A549 (cell line): ENCODE results near the gene CCDC157. TPM values are rescaled to one million over a fixed set of nuclear protein-coding genes. Genes with fewer than 3 reads are reported as not detected.
A peak's percentile ranks its signal among the peaks of the same experiment; 100 is the strongest.

ENCODE experiments used
- ATAC-seq, 2 experiments: fragments of 200-7000 bp in 1 of 2; fragments of >200 bp in 1 of 2; cut with Nextera tagmentation in 1 of 2; cut with Tn5 transposase in 1 of 2; 3 replicates each; pipeline versions ENCODE4 v1.8.0 to v1.9.1; 2018 to 2020; ENCODE audit warnings: mild to moderate bottlenecking in 1 of 2, moderate library complexity in 1 of 2
- CTCF ChIA-PET: fragments of 300-600 bp; sonication (Branson Sonifier 250); formaldehyde crosslinking; extraction: SDS; loops from one replicate; lab custom pipeline; 2021; ENCODE audit warnings: antibody characterized with exemption, inconsistent platforms; lab: Yijun Ruan, JAX
- POLR2A ChIA-PET: fragments of 350-600 bp; formaldehyde crosslinking; extraction: SDS; loops from one replicate; lab custom pipeline; 2021; ENCODE audit warnings: antibody characterized with exemption, inconsistent platforms; lab: Yijun Ruan, JAX
- DNase-seq, 2 experiments: peaks; one replicate each; pipeline versions ENCODE4 v3.0.0 to v3.0.0-alpha.2; 2011 to 2016; ENCODE audit warnings: low read depth in 1 of 2, low spot score in 1 of 2
- FAIRE-seq: peaks from 2 replicates; lab custom pipeline; 2011; peaks lifted over from hg19 to GRCh38; lab: Jason Lieb, UNC
- H3K27ac ChIP-seq, 2 experiments: fragments of >200 bp; sonication (Bioruptor Twin); formaldehyde crosslinking; 3 replicates each; pipeline ENCODE4 v1.5.1; 2016 to 2017
- H3K4me1 ChIP-seq: fragments of >200 bp; sonication (Bioruptor Twin); formaldehyde crosslinking; 3 replicates; pipeline ENCODE4 v1.6.1; 2016
- H3K4me2 ChIP-seq: fragments of >200 bp; sonication (Bioruptor Twin); formaldehyde crosslinking; 3 replicates; pipeline ENCODE4 v1.6.1; 2016
- H3K4me3 ChIP-seq: fragments of >200 bp; sonication (Bioruptor Twin); formaldehyde crosslinking; 3 replicates; pipeline ENCODE4 v1.5.1; 2016
- H3K9me3 ChIP-seq: fragments of >200 bp; sonication (Bioruptor Twin); formaldehyde crosslinking; 3 replicates; pipeline ENCODE4 v1.6.1; 2016
- CBX2 ChIP-seq: fragments of 200-600 bp; sonication (generic); IDR thresholded peaks from 2 replicates; pipeline ENCODE4 v1.6.1; 2016; ENCODE audit warnings: low read depth, mild to moderate bottlenecking, borderline replicate concordance
- CBX8 ChIP-seq: fragments of 200-600 bp; sonication (generic); IDR thresholded peaks from 2 replicates; pipeline ENCODE4 v1.6.1; 2016
- CEBPB ChIP-seq, 2 experiments: fragments of >200 bp in 1 of 2; sonication (Bioruptor Twin) in 1 of 2; formaldehyde crosslinking in 1 of 2; IDR thresholded peaks; 2 replicates each; pipeline ENCODE4 v1.6.1; 2012 to 2016
- EHF ChIP-seq: fragments of 250-450 bp; sonication (Bioruptor Pico); IDR thresholded peaks from 2 replicates; pipeline ENCODE4 v1.5.0; 2020; ENCODE audit warnings: mild to moderate bottlenecking
- EP300 ChIP-seq, 2 experiments: fragments of >200 bp; sonication (Bioruptor Twin); formaldehyde crosslinking; IDR thresholded peaks; 2 replicates in 1 of 2; 3 replicates in 1 of 2; pipeline ENCODE4 v1.6.1; 2016 to 2017
- FOSB ChIP-seq: fragments of 250-450 bp; sonication (Bioruptor Pico); IDR thresholded peaks from 2 replicates; pipeline ENCODE4 v1.5.0; 2020; ENCODE audit warnings: mild to moderate bottlenecking, moderate library complexity
- GATA3 ChIP-seq: IDR thresholded peaks from 2 replicates; pipeline ENCODE4 v1.6.1; 2012; ENCODE audit warnings: borderline replicate concordance
- HDAC2 ChIP-seq: fragments of 200-600 bp; sonication (generic); IDR thresholded peaks from 2 replicates; pipeline ENCODE4 v1.6.1; 2016
- HOXA7 ChIP-seq: fragments of 250-450 bp; sonication (Bioruptor Pico); IDR thresholded peaks from 2 replicates; pipeline ENCODE4 v1.5.0; 2020; ENCODE audit warnings: mild to moderate bottlenecking, moderate library complexity
- HOXB13 ChIP-seq: fragments of 250-450 bp; sonication (Bioruptor Pico); IDR thresholded peaks from 2 replicates; pipeline ENCODE4 v1.5.0; 2020; ENCODE audit warnings: low read depth, mild to moderate bottlenecking, moderate library complexity
- HOXB5 ChIP-seq: fragments of 250-450 bp; sonication (Bioruptor Pico); IDR thresholded peaks from 2 replicates; pipeline ENCODE4 v1.5.0; 2020; ENCODE audit warnings: mild to moderate bottlenecking, moderate library complexity
- JUN ChIP-seq, 2 experiments: fragments of >200 bp; sonication (Bioruptor Twin); formaldehyde crosslinking; IDR thresholded peaks; 2 replicates in 1 of 2; 3 replicates in 1 of 2; pipeline ENCODE4 v1.6.1; 2016 to 2017
- KDM5A ChIP-seq: fragments of 200-600 bp; sonication (generic); IDR thresholded peaks from 2 replicates; pipeline ENCODE4 v1.6.1; 2016; ENCODE audit warnings: antibody characterized with exemption, mild to moderate bottlenecking
- MAFK ChIP-seq: fragments of 450-650 bp; IDR thresholded peaks from 2 replicates; pipeline ENCODE4 v1.6.1; 2014; ENCODE audit not compliant: partially characterized antibody
- NFE2L2 ChIP-seq: fragments of 150-350 bp; conservative IDR thresholded peaks from 2 replicates; pipeline ENCODE4 v1.6.1; 2014; ENCODE audit warnings: low read length
- NR3C1 ChIP-seq: fragments of >200 bp; sonication (Bioruptor Twin); formaldehyde crosslinking; IDR thresholded peaks from 3 replicates; pipeline ENCODE4 v1.6.1; 2017
- POLR2A ChIP-seq: IDR thresholded peaks from 2 replicates; pipeline ENCODE4 v1.6.1; 2012; ENCODE audit warnings: mild to moderate bottlenecking, low read length
- ZFP36 ChIP-seq: fragments of 450-650 bp; IDR thresholded peaks from 2 replicates; pipeline ENCODE4 v1.6.1; 2014; ENCODE audit warnings: borderline replicate concordance; ENCODE audit not compliant: partially characterized antibody
- ZNF302 ChIP-seq: fragments of 250-450 bp; sonication (Bioruptor Pico); IDR thresholded peaks from 2 replicates; pipeline ENCODE4 v1.9.0; 2021; ENCODE audit warnings: inconsistent platforms, mild to moderate bottlenecking, moderate library complexity
- WGBS: methylation state at CpG from one replicate; pipeline ENCODE4 v1.1.6; 2017; ENCODE audit errors: missing lambda C conversion rate; 5-methylcytosine and 5-hydroxymethylcytosine counted together
- polyA plus RNA-seq, 4 experiments: library from polyadenylated mRNA; depleted of rRNA in 3 of 4; stranded (reverse); fragments of >200 nt; fragmentation: RNase III in 1 of 4; extraction: RNeasy Plus Mini Kit Qiagen cat#74134 plus additional on column Dnase treatment in 1 of 4; gene quantifications; 2 replicates in 3 of 4; 3 replicates in 1 of 4; pipeline ENCODE4 v1.2.3, GENCODE V29; 2011 to 2017
- TF ChIP-seq, protein P1 (sequence below): IDR thresholded peaks from 2 replicates; pipeline ENCODE4 v1.6.1; 2012
- TF ChIP-seq, protein P2 (sequence below): fragments of 150-350 bp; IDR thresholded peaks from 2 replicates; pipeline ENCODE4 v1.6.1; 2014; ENCODE audit warnings: low read depth, mild to moderate bottlenecking, low read length
- TF ChIP-seq, protein P3 (sequence below): IDR thresholded peaks from 2 replicates; pipeline ENCODE4 v1.6.1; 2012; ENCODE audit warnings: low read depth, borderline replicate concordance
- TF ChIP-seq, protein P4 (sequence below): fragments of 250-450 bp; sonication (Bioruptor Pico); IDR thresholded peaks from 2 replicates; pipeline ENCODE4 v1.5.0; 2021; ENCODE audit warnings: mild to moderate bottlenecking, moderate library complexity, borderline replicate concordance

Gene CCDC157
- polyA plus RNA-seq, 2 of the 4 experiments (the other 2 are of a cell fraction), result 1.4 to 2.5 TPM

DNA sequence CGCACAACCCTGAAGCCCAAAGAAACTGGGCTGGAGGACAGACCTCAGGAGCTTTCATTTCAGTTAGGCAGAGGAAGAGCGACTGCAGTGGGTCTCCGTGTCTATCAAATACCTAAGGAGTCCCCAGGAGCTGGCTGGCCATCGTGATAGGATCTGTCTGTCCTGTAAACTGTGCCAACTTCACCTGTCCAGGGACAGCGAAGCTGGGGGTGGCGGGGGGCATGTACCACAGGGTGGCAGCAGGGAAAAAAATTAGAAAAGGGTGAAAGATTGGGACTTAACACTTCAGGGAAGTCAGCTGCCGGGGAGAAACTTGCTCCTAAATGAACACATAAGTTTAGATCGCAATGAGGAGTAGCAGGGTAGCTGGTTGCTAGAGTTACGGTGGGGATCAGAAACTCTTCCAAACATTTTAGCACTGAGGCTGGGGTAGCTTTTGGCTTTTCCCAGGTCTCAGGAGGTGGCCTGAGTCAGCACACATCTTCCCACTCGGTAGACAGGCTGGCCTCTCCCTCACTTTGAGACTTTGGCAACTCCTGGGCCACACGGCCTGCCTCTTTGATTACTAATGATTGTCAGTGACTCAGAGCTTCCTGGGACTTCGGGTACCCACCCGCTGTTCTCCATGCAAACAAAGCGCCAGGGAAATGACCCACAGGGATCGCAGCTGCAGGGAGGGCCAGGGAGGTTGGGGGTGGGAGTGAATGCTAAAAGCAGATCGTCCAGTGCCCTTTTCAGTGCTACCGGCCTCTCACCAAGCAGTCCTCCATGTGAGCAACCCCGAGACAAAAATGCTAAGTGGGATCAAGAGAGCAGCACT is 65.9 kb downstream of the CCDC157 start (continued):
- TF ChIP-seq, protein P1, sequence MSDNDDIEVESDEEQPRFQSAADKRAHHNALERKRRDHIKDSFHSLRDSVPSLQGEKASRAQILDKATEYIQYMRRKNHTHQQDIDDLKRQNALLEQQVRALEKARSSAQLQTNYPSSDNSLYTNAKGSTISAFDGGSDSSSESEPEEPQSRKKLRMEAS, result peak; percentile 59
- TF ChIP-seq MAFK, result peak; percentile 80
- TF ChIP-seq CBX8, result no peak
- TF ChIP-seq HOXA7 (CRISPR knock-in tag), result no peak
- 0 out of 4 replicates have a peak, but pooled peaks of 1 of the 2 experiments have one; percentile 3 for TF ChIP-seq CEBPB (IDR thresholded peaks at IDR 0.05)
- TF ChIP-seq, protein P2, sequence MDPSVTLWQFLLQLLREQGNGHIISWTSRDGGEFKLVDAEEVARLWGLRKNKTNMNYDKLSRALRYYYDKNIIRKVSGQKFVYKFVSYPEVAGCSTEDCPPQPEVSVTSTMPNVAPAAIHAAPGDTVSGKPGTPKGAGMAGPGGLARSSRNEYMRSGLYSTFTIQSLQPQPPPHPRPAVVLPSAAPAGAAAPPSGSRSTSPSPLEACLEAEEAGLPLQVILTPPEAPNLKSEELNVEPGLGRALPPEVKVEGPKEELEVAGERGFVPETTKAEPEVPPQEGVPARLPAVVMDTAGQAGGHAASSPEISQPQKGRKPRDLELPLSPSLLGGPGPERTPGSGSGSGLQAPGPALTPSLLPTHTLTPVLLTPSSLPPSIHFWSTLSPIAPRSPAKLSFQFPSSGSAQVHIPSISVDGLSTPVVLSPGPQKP, result no peak
- TF ChIP-seq, protein P3, sequence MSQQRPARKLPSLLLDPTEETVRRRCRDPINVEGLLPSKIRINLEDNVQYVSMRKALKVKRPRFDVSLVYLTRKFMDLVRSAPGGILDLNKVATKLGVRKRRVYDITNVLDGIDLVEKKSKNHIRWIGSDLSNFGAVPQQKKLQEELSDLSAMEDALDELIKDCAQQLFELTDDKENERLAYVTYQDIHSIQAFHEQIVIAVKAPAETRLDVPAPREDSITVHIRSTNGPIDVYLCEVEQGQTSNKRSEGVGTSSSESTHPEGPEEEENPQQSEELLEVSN, result no peak
- no peak for TF ChIP-seq NR3C1
- TF ChIP-seq ZFP36, result no peak
- TF ChIP-seq, protein P4, sequence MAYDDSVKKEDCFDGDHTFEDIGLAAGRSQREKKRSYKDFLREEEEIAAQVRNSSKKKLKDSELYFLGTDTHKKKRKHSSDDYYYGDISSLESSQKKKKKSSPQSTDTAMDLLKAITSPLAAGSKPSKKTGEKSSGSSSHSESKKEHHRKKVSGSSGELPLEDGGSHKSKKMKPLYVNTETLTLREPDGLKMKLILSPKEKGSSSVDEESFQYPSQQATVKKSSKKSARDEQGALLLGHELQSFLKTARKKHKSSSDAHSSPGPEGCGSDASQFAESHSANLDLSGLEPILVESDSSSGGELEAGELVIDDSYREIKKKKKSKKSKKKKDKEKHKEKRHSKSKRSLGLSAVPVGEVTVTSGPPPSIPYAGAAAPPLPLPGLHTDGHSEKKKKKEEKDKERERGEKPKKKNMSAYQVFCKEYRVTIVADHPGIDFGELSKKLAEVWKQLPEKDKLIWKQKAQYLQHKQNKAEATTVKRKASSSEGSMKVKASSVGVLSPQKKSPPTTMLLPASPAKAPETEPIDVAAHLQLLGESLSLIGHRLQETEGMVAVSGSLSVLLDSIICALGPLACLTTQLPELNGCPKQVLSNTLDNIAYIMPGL (CRISPR knock-in tag), result no peak
- TF ChIP-seq KDM5A, result no peak

DNA sequence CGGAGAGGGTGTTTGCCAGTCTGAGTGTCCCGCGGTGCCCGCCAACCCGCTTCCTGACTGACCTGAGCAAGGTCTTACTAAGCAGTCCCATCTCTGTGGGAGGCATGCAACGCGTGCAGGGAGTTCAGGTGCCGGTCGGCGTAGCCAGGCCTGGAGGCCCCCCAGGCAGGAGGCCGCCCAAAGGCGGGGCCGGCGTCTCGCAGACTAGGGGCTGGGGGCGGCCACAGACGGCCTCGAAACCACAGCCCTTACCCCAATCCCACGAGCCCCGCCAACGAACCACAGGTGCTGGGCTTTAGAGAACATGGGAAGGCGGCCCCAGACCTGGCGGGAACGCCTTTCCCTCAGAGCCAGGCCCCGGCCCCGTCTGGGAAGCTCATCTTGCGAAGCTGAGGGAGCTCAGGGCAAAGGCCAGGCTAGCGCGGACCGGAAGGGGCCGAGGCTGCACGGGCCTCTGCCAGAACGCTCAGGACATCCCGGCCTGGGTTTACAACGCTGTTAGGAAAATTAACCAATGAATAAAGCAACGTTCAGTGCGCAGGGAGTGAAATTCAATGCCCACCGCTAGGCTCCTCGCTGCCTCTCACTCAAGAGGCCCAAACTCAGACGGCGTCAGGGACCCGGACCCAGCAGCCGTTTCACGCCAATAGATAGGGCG is 66.6 kb downstream of the CCDC157 start:
- Histone ChIP-seq H3K4me3 (peak overlapping the region; percentile 58), H3K4me1 (peaks cover 49% of the 10 kb centered on the region), H3K4me2 (peak overlapping the region; percentile 87), H3K27ac (peak overlapping the region; percentile 97), H3K9me3 (no peaks in the 10 kb centered on the region)
- FAIRE-seq (no peak), ATAC-seq (peak; percentile 49 to 61), DNase-seq (peak in 1 of 2 experiments; percentile 76)
- CTCF ChIA-PET, result interaction anchor here (0.8 to 3.9 kb wide), 9 partner anchors 22 to 212 kb away, joined by 3 to 17 read pairs (median 5); partner anchors contain the start of genes CASTOR1, RNF215, SEC14L2 and SLC35E4
- TF ChIP-seq ZNF302 (CRISPR knock-in tag), result 0 out of 2 replicates have a peak, but pooled peaks have one; percentile 27
- no peak for TF ChIP-seq CBX2
- peak; percentile 75; the same call in 1 of the 2 replicates for TF ChIP-seq HOXB5 (CRISPR knock-in tag)
- TF ChIP-seq HDAC2, result no peak
- TF ChIP-seq CBX8, result no peak
- TF ChIP-seq NFE2L2, result no peak
- TF ChIP-seq GATA3, result peak; percentile 39; the same call in 1 of the 2 replicates
- 0 out of 2 replicates have a peak, but pooled peaks have one; percentile 40 for TF ChIP-seq HOXB13 (CRISPR knock-in tag)
- TF ChIP-seq, protein P1, result peak; percentile 61
- TF ChIP-seq JUN (IDR thresholded peaks at IDR 0.05), result peak in 1 of 2 experiments; percentile 81; a peak in 3 of 5 replicates
- TF ChIP-seq FOSB, result peak; percentile 81; the same call in 1 of the 2 replicates
- peak; percentile 54; the same call in 1 of the 2 replicates for TF ChIP-seq EHF
- TF ChIP-seq POLR2A, result peak; percentile 51
- TF ChIP-seq EP300 (IDR thresholded peaks at IDR 0.05), result no peak
- TF ChIP-seq HOXA7 (CRISPR knock-in tag), result 0 out of 2 replicates have a peak, but pooled peaks have one; percentile 57
- TF ChIP-seq KDM5A, result no peak
- WGBS, result 3% methylated on average over 21 of the region's 45 CpGs
- POLR2A ChIA-PET, result interaction anchor here (1.0 to 3.1 kb wide), 11 partner anchors 10 to 227 kb away, joined by 3 to 12 read pairs (median 5); partner anchors contain the start of genes CASTOR1, CCDC157, RNF215 and SEC14L2
